Heart left ventricle (tissue), 16 donors: Measurements from ENCODE around the gene SEMA3F. TPM values are rescaled to one million over a fixed set of nuclear protein-coding genes. Genes with fewer than 3 reads are reported as not detected.
"Not testable (repeated sequence)": the region's sequence is repeated elsewhere in the genome, so short reads cannot be mapped to it uniquely, and the experiment has no call there.

Source experiments
- ATAC-seq, 4 donors: fragments of 200-7000 bp; cut with Tn5 transposase; one replicate each; pipeline ENCODE4 v1.9.1; 2020 to 2022; ENCODE audit warnings: moderate library complexity in 4 of 4, mild to moderate bottlenecking in 3 of 4, moderate number of reproducible peaks in 1 of 4
- DNase-seq, 5 donors: peaks; one replicate each; pipeline ENCODE4 v3.0.0-alpha.2; 2020
- H3K27ac ChIP-seq, 12 donors: fragments of 200-600 bp; sonication (generic) in 4 of 12; one replicate each; pipeline versions ENCODE4 v1.5.0 to v1.8.0; 2016 to 2022; ENCODE audit warnings: mild to moderate bottlenecking in 2 of 12
- H3K27me3 ChIP-seq, 9 donors: fragments of 200-600 bp; sonication (generic) in 2 of 9; one replicate each; pipeline versions ENCODE4 v1.5.1 to v1.8.0; 2016 to 2022; ENCODE audit warnings: mild to moderate bottlenecking in 3 of 9
- H3K36me3 ChIP-seq, 9 donors: fragments of 200-600 bp; sonication (generic) in 2 of 9; one replicate each; pipeline versions ENCODE4 v1.5.0 to v1.8.0; 2018 to 2022; ENCODE audit warnings: mild to moderate bottlenecking in 2 of 9
- H3K4me1 ChIP-seq, 12 donors: fragments of 200-600 bp; sonication (generic) in 4 of 12; one replicate each; pipeline versions ENCODE4 v1.5.0 to v1.8.0; 2016 to 2022; ENCODE audit warnings: mild to moderate bottlenecking in 3 of 12
- H3K4me3 ChIP-seq, 12 donors: fragments of 200-600 bp; sonication (generic) in 4 of 12; one replicate each; pipeline versions ENCODE4 v1.5.0 to v1.8.0; 2017 to 2022; ENCODE audit warnings: mild to moderate bottlenecking in 9 of 12, moderate library complexity in 4 of 12
- H3K9me3 ChIP-seq, 12 donors: fragments of 200-600 bp; sonication (generic) in 4 of 12; one replicate each; pipeline versions ENCODE4 v1.5.0 to v1.8.0; 2016 to 2022; ENCODE audit warnings: mild to moderate bottlenecking in 1 of 12
- POLR2A ChIP-seq, 2 donors: fragments of 450-650 bp; IDR thresholded peaks; one replicate each; pipeline ENCODE4 v1.6.1; 2017; ENCODE audit warnings: antibody characterized with exemption in 2 of 2, mild to moderate bottlenecking in 2 of 2, moderate library complexity in 2 of 2
- WGBS, 4 donors: extraction: QIAGEN DNeasy Blood & Tissue Kit in 2 of 4; methylation state at CpG; one replicate each; pipeline versions ENCODE4 v1.1.5 to v1.1.7; 2013 to 2018; 5-methylcytosine and 5-hydroxymethylcytosine counted together
- intact Hi-C, 10 donors: fragments of 100-400 bp; cut with DNase I; formaldehyde crosslinking; loops; one replicate each; pipeline versions ENCODE4 v1.11.1 to v1.14.2; 2022
- polyA plus RNA-seq, 2 donors: library from polyadenylated mRNA; stranded (reverse); fragments of 200-250 nt; gene quantifications; one replicate each; pipeline ENCODE4 v1.2.3, GENCODE V29; 2013
- total RNA-seq, 9 donors: library from RNA; depleted of rRNA in 2 of 9; stranded (reverse); fragments of >200 nt in 2 of 9; fragmentation: NEBNext Ultra II Directional in 3 of 9; extraction: Animal tissue kit (Norgen Biotek cat#: 25700) in 3 of 9; gene quantifications; one replicate each; pipeline versions ENCODE4 v1.1.0 to v1.2.4, GENCODE V29; 2016 to 2023
- TF ChIP-seq, protein P1 (sequence below), 12 donors: fragments of 200-600 bp; sonication (generic) in 4 of 12; IDR thresholded peaks; one replicate each; pipeline versions ENCODE4 v1.5.0 to v1.8.0; 2018 to 2022; ENCODE audit warnings: antibody characterized with exemption in 12 of 12, mild to moderate bottlenecking in 5 of 12
- donor health status: ischemic (EF 13 %, LVEDD 7.1; RV severe dilation, severe dysfunction).
- donor health status: healthy with polysubstance abuse.
- donor health status: DM: no; HTN: yes; CAD: no.
- donor health status: DM: no; HTN: no; CAD: no.
- donor health status: ischemic (EF 25% LVEDD 6.9; RV normal size, moderate dysfunction).
- donor health status: ischemic (EF 25% LVEDD 5.7; RV mildly dilated, moderate dysfunction).
- donor health status: healthy.
- donor health status: DM: yes; HTN: yes; CAD: no.
- donor health status: ischemic (EF 35%, LVEDD 5.7; RV mildly dilated, moderate dysfunction).
- donor health status: nonischemic (EF 11% LVEDD 7.7; RV severe dilation, severe dysfunction).
- donor health status: DM: yes; HTN: yes; CAD: no.
- donor health status: PGD.
- donor health status: ischemic (EF 29% LVEDD 5.4; RV normal size, mild dysfunction).
- donor health status: nonischemic (EF 23%, LVEDD 6.1; RV moderate dilation, normal function).

Gene SEMA3F
- total and polyA plus RNA-seq, 11 donors = 6.1 to 94.1 (median 11.3) TPM

- H3K4me1 ChIP-seq = peaks cover 3 to 16% (median 12%) of the 10 kb centered on the region in 12 donors
- WGBS, 4 donors = 40 to 67% (median 59%) methylated on average over 1 of the region's 1 CpG
- intact Hi-C loops = no loop called here
These were observed 67.0 kb downstream of the SEMA3F start for GRCh38 chr3:50222169-50222528.

DNA sequence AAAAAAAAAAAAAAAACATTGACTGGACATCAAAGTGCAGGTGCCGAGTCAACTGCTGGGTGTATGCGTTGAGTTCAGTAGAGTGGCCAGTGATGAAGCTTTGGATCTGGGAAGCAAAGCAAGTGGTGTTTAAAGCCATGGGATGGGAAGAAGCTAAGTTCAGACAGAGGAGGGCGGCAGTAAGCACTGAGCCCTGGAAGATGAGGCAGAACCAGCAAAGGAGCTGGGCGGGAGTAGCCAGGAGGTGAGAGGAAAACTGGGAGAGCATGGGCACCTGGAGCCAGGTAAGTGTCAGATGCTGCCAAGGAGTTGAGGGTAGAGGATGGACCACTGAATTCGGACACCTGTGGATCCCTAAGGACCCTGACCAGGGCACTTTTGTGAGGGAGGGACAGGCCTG lies 69.5 kb downstream of the SEMA3F start:
- H3K27ac ChIP-seq = no peak overlapping the region
- WGBS, 4 donors = 66 to 69% (median 67%) methylated on average over 5 of the region's 5 CpGs
- intact Hi-C loops = loop anchor here in 2 of 10 donors (1.0 to 5.0 kb wide), 2 partner anchors 31 to 48 kb away; no protein-coding TSS in a partner anchor
- no peaks in the 10 kb centered on the region for H3K36me3 ChIP-seq
- no peak for DNase-seq
- H3K9me3 ChIP-seq = no peaks in the 10 kb centered on the region
- no peak for ATAC-seq
- H3K4me3 ChIP-seq = no peak overlapping the region
- H3K4me1 ChIP-seq = peaks cover 4 to 32% (median 17%) of the 10 kb centered on the region in 12 donors
- TF ChIP-seq, protein P1, sequence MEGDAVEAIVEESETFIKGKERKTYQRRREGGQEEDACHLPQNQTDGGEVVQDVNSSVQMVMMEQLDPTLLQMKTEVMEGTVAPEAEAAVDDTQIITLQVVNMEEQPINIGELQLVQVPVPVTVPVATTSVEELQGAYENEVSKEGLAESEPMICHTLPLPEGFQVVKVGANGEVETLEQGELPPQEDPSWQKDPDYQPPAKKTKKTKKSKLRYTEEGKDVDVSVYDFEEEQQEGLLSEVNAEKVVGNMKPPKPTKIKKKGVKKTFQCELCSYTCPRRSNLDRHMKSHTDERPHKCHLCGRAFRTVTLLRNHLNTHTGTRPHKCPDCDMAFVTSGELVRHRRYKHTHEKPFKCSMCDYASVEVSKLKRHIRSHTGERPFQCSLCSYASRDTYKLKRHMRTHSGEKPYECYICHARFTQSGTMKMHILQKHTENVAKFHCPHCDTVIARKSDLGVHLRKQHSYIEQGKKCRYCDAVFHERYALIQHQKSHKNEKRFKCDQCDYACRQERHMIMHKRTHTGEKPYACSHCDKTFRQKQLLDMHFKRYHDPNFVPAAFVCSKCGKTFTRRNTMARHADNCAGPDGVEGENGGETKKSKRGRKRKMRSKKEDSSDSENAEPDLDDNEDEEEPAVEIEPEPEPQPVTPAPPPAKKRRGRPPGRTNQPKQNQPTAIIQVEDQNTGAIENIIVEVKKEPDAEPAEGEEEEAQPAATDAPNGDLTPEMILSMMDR (IDR thresholded peaks at IDR 0.05) = no peak
- TF ChIP-seq POLR2A (IDR thresholded peaks at IDR 0.05) = no peak
- H3K27me3 ChIP-seq = no peaks in the 10 kb centered on the region

More at GRCh38 chr3:50222169-50222528, 67.0 kb downstream of the SEMA3F start:
- Histone ChIP-seq H3K27ac (no peak overlapping the region), H3K27me3 (no peaks in the 10 kb centered on the region), H3K4me3 (no peak overlapping the region), H3K36me3 (no peaks in the 10 kb centered on the region), H3K9me3 (no peaks in the 10 kb centered on the region)
- no peak for TF ChIP-seq POLR2A (IDR thresholded peaks at IDR 0.05)
- TF ChIP-seq, protein P1 (IDR thresholded peaks at IDR 0.05) = no peak
- DNase-seq = no peak
- ATAC-seq = no peak

DNA sequence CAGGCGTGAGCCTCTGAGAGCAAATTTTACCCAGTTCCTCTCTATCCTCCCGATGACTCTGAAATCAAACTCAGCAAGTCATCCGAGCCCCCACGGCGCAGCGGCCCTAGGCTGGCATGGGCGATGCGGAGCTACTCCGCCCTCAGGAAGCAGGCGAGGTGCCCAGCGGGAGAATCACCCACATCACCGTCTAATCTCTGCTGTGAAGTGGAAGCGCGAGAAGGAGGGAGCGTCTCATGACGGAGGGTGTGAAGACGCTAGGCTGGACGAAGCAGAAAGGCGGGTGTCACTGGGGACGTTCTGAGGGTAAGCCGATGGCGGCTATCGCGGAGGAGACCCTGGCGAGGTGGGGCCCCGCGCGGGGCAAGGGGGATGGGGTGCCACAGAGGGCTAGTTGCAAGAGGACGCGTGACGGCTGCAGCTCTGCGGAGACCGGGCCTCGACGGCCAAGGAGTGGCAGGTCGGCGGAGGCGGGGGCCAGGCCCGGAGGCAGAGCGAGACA lies 71.8 kb downstream of the SEMA3F start:
- intact Hi-C loops = loop anchor here (1.0 to 5.0 kb wide), 9 partner anchors 19 to 98 kb away; no protein-coding TSS in a partner anchor
- WGBS, 4 donors = 1 to 2% (median 1%) methylated on average over 26 to 40 of the region's 40 CpGs
- peaks cover 4 to 54% (median 17%) of the 10 kb centered on the region in 12 donors for H3K4me1 ChIP-seq
- no peak for TF ChIP-seq POLR2A (IDR thresholded peaks at IDR 0.05)
- TF ChIP-seq, protein P1 (IDR thresholded peaks at IDR 0.05) = no peak
- no peaks in the 10 kb centered on the region for H3K27me3 ChIP-seq
- DNase-seq (peak in 1 of 5 donors; percentile 59), ATAC-seq (peak; percentile 15 to 36 (median 20))
- H3K4me3 ChIP-seq = peak overlapping the region; percentile 49 to 91 (median 69)
- H3K27ac ChIP-seq = peak overlapping the region in 11 of 12 donors; percentile 46 to 87 (median 76)
- H3K9me3 ChIP-seq = no peaks in the 10 kb centered on the region
- no peaks in the 10 kb centered on the region for H3K36me3 ChIP-seq

DNA sequence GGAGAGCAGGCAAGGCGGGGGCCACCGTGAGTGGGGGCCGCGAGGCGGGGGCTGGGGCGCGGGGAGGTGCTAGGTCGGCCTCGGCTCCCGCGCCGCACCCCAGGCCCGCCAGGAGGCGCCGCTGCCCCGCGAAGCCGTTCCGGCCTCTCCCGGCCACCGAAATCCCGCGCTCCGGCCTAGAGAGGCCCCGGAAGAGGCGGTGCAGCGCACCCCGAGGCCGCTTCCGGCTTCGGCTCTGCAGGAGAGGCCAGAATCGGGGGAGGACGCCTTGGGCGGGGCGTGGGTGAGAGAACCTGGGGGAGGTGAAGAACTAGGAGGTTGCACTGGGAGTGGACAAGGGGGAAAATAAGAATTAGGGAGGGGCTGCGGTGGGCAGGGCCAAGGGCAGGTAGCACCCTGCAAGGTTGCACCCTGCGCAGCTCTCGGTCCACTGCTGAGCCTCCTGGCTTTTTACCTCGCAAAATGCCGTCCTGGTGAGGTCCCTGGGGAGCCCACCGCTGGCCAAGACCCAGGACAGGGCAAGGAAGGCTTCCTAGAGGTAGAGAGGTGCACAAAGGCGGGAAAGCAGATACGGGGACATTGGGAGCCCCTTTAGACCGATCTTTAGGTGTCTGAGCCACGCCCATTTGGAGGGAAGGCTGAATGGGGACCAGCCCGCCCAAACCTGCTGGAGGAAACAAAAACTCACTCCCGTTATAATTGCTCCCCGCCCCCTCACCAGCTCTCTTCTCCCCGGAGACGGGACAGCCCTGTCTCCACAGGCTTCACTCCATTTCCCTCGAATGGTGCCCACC lies 72.5 kb downstream of the SEMA3F start:
- Histone ChIP-seq H3K27me3 (no peaks in the 10 kb centered on the region), H3K36me3 (no peaks in the 10 kb centered on the region), H3K4me1 (peaks cover 4 to 54% (median 17%) of the 10 kb centered on the region in 12 donors), H3K9me3 (no peaks in the 10 kb centered on the region), H3K27ac (peak overlapping the region in 11 of 12 donors; percentile 65 to 87 (median 76)), H3K4me3 (peak overlapping the region; percentile 49 to 91 (median 69))
- DNase-seq = peak; percentile 91 to 97 (median 93)
- peak; percentile 87 to 94 (median 92) for ATAC-seq
- WGBS, 4 donors = 1 to 2% (median 2%) methylated on average over 29 to 51 of the region's 51 CpGs
- TF ChIP-seq, protein P1 (IDR thresholded peaks at IDR 0.05) = peak; percentile 72 to 98 (median 94)
- peak in 1 of 2 donors; percentile 45 for TF ChIP-seq POLR2A (IDR thresholded peaks at IDR 0.05)
- intact Hi-C loops = loop anchor here (1.0 to 5.0 kb wide), 8 partner anchors 19 to 97 kb away; no protein-coding TSS in a partner anchor

DNA sequence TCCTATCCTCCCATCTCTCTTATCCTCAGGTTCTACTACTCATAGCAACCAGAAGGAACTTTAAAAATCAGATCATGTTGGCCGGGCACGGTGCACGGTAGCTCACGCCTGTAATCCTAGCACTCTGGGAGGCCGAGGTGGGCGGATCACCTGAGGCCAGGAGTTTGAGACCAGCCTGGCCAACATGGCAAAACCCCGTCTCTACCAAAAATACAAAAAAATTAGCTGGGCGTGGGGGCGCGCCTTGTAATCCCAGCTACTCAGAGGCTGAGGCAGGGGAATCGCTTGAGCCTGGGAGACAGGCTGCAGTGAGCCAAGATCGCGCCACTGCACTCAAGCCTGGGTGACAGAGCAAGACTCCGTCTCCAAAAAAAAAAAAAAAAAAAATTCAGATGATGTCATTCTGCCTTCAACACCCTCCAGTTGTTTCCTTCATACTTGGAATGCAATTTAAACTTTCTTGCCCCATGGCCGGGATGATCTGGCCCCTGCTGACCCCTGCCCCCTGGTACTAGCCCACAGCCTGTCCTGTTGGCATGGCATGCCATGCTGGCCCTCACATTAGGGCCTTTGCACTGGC lies 73.2 kb downstream of the SEMA3F start:
- WGBS, 4 donors = 48 to 60% (median 56%) methylated on average over 15 of the region's 15 CpGs
- not testable (repeated sequence) for DNase-seq, H3K27me3 ChIP-seq, ATAC-seq, H3K9me3 ChIP-seq, H3K36me3 ChIP-seq
- peaks cover 4 to 54% (median 17%) of the 10 kb centered on the region in 12 donors for H3K4me1 ChIP-seq
- intact Hi-C loops = loop anchor here in 2 of 10 donors (2.0 to 5.0 kb wide), 2 partner anchors 43 to 44 kb away; no protein-coding TSS in a partner anchor
- peak overlapping the region in 10 of 12 donors; percentile 49 to 91 (median 73) for H3K4me3 ChIP-seq
- peak overlapping the region in 7 of 12 donors; percentile 65 to 87 (median 75) for H3K27ac ChIP-seq
